ENCODE measurements around the gene ADM5. TPM values are rescaled to one million over a fixed set of nuclear protein-coding genes. Genes with fewer than 3 reads are reported as not detected.
A peak's percentile ranks its signal among the peaks of the same experiment; 100 is the strongest.

Gene ADM5
- total RNA-seq, 1 donor from 2014 or later, result 2.1 TPM

- intact Hi-C loops (cut with DNase I), result no loop called here
- H3K36me3 ChIP-seq, result no peaks in the 10 kb centered on the region
- no peak for DNase-seq
- peak; percentile 39 to 56 for ATAC-seq
- no peaks in the 10 kb centered on the region for H3K4me1 ChIP-seq
- no peak for TF ChIP-seq CTCF (IDR thresholded peaks at IDR 0.05)
- H3K27me3 ChIP-seq (ENCODE audit: low read depth), result no peaks in the 10 kb centered on the region
- peak overlapping the region; percentile 37 for H3K27ac ChIP-seq
- H3K4me3 ChIP-seq, result peak overlapping the region; percentile 14
- H3K9me3 ChIP-seq, result no peaks in the 10 kb centered on the region
Observed at GRCh38 chr19:49727217-49728030, 38.0 kb downstream of the ADM5 start.

GRCh38 chr19:49730166-49730565 lies 40.8 kb downstream of the ADM5 start:
- no peak for TF ChIP-seq CTCF (IDR thresholded peaks at IDR 0.05)
- DNase-seq (no peak), ATAC-seq (no peak)
- H3K36me3 ChIP-seq, result no peaks in the 10 kb centered on the region
- no peaks in the 10 kb centered on the region for H3K9me3 ChIP-seq
- no peak overlapping the region for H3K4me3 ChIP-seq
- no peak overlapping the region for H3K27ac ChIP-seq
- no peaks in the 10 kb centered on the region for H3K4me1 ChIP-seq
- intact Hi-C loops (cut with DNase I), result no loop called here
- no peaks in the 10 kb centered on the region for H3K27me3 ChIP-seq (ENCODE audit: low read depth)

- intact Hi-C loops (cut with DNase I), result no loop called here
- ATAC-seq, result no peak
- DNase-seq, result no peak
- no peak for TF ChIP-seq CTCF (IDR thresholded peaks at IDR 0.05)
- Histone ChIP-seq H3K27me3 (ENCODE audit: low read depth) (no peaks in the 10 kb centered on the region), H3K27ac (no peak overlapping the region), H3K4me1 (no peaks in the 10 kb centered on the region), H3K9me3 (no peaks in the 10 kb centered on the region), H3K36me3 (no peaks in the 10 kb centered on the region), H3K4me3 (no peak overlapping the region)
Observed at GRCh38 chr19:49738268-49738667, 48.9 kb downstream of the ADM5 start.

DNA sequence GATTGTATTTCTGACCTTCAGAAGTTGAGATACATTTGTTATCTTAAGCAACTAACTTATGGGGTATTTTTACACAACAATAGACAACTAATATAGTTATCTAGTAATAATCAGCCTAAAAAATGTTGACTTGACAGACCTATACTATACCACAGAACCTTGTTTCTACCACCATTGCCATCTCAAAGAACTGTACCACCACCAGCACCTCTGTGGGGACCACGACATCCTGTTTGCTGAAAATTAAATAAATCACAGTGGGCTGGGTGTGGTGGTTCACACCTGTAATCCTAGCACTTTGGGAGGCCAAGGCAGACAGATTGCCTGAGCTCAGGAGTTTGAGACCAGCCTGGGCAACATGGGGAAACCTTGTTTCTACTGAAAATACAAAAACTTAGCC lies 49.7 kb downstream of the ADM5 start:
- DNase-seq (no peak), ATAC-seq (no peak)
- H3K4me3 ChIP-seq, result no peak overlapping the region
- no peak overlapping the region for H3K27ac ChIP-seq
- no peaks in the 10 kb centered on the region for H3K36me3 ChIP-seq
- H3K27me3 ChIP-seq (ENCODE audit: low read depth), result no peaks in the 10 kb centered on the region
- no peaks in the 10 kb centered on the region for H3K4me1 ChIP-seq
- no peak for TF ChIP-seq CTCF (IDR thresholded peaks at IDR 0.05)
- intact Hi-C loops (cut with DNase I), result no loop called here
- H3K9me3 ChIP-seq, result no peaks in the 10 kb centered on the region

DNA sequence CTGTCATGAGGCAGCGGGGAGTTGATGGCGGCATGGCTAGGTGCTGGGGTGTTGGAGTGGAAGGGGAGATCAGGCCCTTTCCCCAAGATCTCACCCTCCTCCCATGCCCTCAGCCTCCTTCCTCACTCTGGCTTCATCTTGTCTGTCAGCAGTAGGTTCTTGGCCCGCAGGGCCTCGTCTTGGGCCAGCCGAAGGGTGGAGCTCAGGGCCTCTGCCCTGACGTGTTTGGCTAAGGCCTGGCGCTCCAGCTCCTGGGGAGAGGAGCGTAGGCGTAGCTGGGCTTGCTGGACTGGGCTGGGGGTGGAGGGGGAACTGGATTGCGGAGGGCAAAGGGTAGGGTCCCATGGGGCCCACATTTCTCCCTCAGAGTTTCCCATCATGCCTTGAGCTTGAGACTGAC lies 50.5 kb downstream of the ADM5 start:
- DNase-seq (no peak), ATAC-seq (no peak)
- Histone ChIP-seq H3K9me3 (no peaks in the 10 kb centered on the region), H3K4me3 (no peak overlapping the region), H3K36me3 (no peaks in the 10 kb centered on the region), H3K4me1 (no peaks in the 10 kb centered on the region), H3K27ac (no peak overlapping the region), H3K27me3 (ENCODE audit: low read depth) (no peaks in the 10 kb centered on the region)
- intact Hi-C loops (cut with DNase I), result no loop called here
- no peak for TF ChIP-seq CTCF (IDR thresholded peaks at IDR 0.05)

Small RNA genes lying within 50 kb of the gene (microRNA-seq; reads per million reads assigned to microRNA genes)
- not detected for gene MIR5088 (ENCODE audit: borderline number of aligned reads)

Other genes with a start within 250 kb of the ADM5 start
- gene SLC17A7, start 248.1 kb upstream of the ADM5 start, total RNA-seq, result 0.56 TPM
- gene PIH1D1, start 237.8 kb upstream of the ADM5 start, total RNA-seq, result 63.2 TPM
- 33.7 TPM for gene ALDH16A1, start 236.4 kb upstream of the ADM5 start, total RNA-seq
- gene FLT3LG, start 215.4 kb upstream of the ADM5 start, total RNA-seq, result 12.8 TPM
- 1,820 TPM for gene RPL13A, start 202.0 kb upstream of the ADM5 start, total RNA-seq
- gene RPS11, start 193.2 kb upstream of the ADM5 start, total RNA-seq, result 1,649 TPM
- 385 TPM for gene FCGRT, start 176.9 kb upstream of the ADM5 start, total RNA-seq
- gene RCN3, start 161.6 kb upstream of the ADM5 start, total RNA-seq, result 28.1 TPM
- 47.2 TPM for gene NOSIP, start 109.0 kb upstream of the ADM5 start, total RNA-seq
- gene PRRG2, start 108.3 kb upstream of the ADM5 start, total RNA-seq, result 7.6 TPM
- gene PRR12, start 98.4 kb upstream of the ADM5 start, total RNA-seq, result 32.0 TPM
- 114 TPM for gene RRAS, start 49.5 kb upstream of the ADM5 start, total RNA-seq
- gene SCAF1, start 47.4 kb upstream of the ADM5 start, total RNA-seq, result 59.4 TPM
- 99.8 TPM for gene IRF3, start 23.7 kb upstream of the ADM5 start, total RNA-seq
- 17.0 TPM for gene BCL2L12, start 23.7 kb upstream of the ADM5 start, total RNA-seq
- gene PRMT1, start 12.3 kb upstream of the ADM5 start, total RNA-seq, result 88.3 TPM
- gene CPT1C, start 1.5 kb downstream of the ADM5 start, total RNA-seq, result 3.8 TPM
- gene TSKS, start 73.7 kb downstream of the ADM5 start, total RNA-seq, result 1.2 TPM
- 67.6 TPM for gene AP2A1, start 77.4 kb downstream of the ADM5 start, total RNA-seq
- gene FUZ, start 123.7 kb downstream of the ADM5 start, total RNA-seq, result 24.0 TPM
- gene MED25, start 128.7 kb downstream of the ADM5 start, total RNA-seq, result 65.8 TPM
- 124 TPM for gene PTOV1, start 161.6 kb downstream of the ADM5 start, total RNA-seq
- 78.0 TPM for gene PNKP, start 178.0 kb downstream of the ADM5 start, total RNA-seq
- gene AKT1S1, start 187.8 kb downstream of the ADM5 start, total RNA-seq, result 29.7 TPM
- gene TBC1D17, start 188.1 kb downstream of the ADM5 start, total RNA-seq, result 53.1 TPM
- 1.6 TPM for gene IL4I1, start 207.3 kb downstream of the ADM5 start, total RNA-seq
- 13.8 TPM for gene ATF5, start 239.6 kb downstream of the ADM5 start, total RNA-seq
- gene NUP62, start 239.9 kb downstream of the ADM5 start, total RNA-seq, result 36.5 TPM